CD1c-positive myeloid dendritic cell (primary cell): Measurements from ENCODE around the gene NOSIP.

ENCODE experiments used
- DNase-seq: peaks from one replicate; pipeline ENCODE4 v3.0.0-alpha.2; 2016; ENCODE audit errors: extremely low spot score

The NOSIP gene

GRCh38 chr19:49594993-49595818 is 14.8 kb upstream of the NOSIP start:
- DNase-seq = no peak

GRCh38 chr19:49594157-49594992 is 14.0 kb upstream of the NOSIP start:
- DNase-seq = no peak

- peak; percentile 88 for DNase-seq
Observed at GRCh38 chr19:49593233-49594113, 13.1 kb upstream of the NOSIP start.

GRCh38 chr19:49592486-49593232 is 12.3 kb upstream of the NOSIP start:
- DNase-seq = no peak

GRCh38 chr19:49591731-49592485 is 11.6 kb upstream of the NOSIP start:
- peak; percentile 17 for DNase-seq

- peak; percentile 70 for DNase-seq
Observed at GRCh38 chr19:49590971-49591730, 10.8 kb upstream of the NOSIP start, which contains the start of gene PRR12. Gene PRR12, plus strand, starts transcription at chr19:49591182. Its CDS starts 473 bp downstream, at chr19:49591655.

GRCh38 chr19:49590071-49590970 is 10.0 kb upstream of the NOSIP start:
- peak; percentile 95 for DNase-seq

GRCh38 chr19:49589502-49589905 is 9.1 kb upstream of the NOSIP start:
- peak; percentile 18 for DNase-seq

GRCh38 chr19:49588365-49589122 is 8.2 kb upstream of the NOSIP start:
- DNase-seq = no peak

- no peak for DNase-seq
Observed at GRCh38 chr19:49587227-49587626, 6.9 kb upstream of the NOSIP start.

GRCh38 chr19:49585023-49585422 is 4.7 kb upstream of the NOSIP start:
- no peak for DNase-seq

- no peak for DNase-seq
Observed at GRCh38 chr19:49583239-49583638, 2.9 kb upstream of the NOSIP start.

GRCh38 chr19:49581007-49581508 is 702 bp upstream of the NOSIP start, which contains the start of gene PRRG2:
Gene PRRG2, plus strand, starts transcription at chr19:49581316. Its CDS starts 1,904 bp downstream, at chr19:49583220.
- DNase-seq = no peak

- DNase-seq = no peak
Observed at GRCh38 chr19:49579947-49580263, 451 bp downstream of the NOSIP start.

GRCh38 chr19:49579193-49579592 is 1.2 kb downstream of the NOSIP start:
- DNase-seq = no peak

GRCh38 chr19:49574206-49574755 is 6.1 kb downstream of the NOSIP start:
- DNase-seq = no peak

GRCh38 chr19:49573425-49573824 is 6.9 kb downstream of the NOSIP start:
- DNase-seq = no peak
